HCT116 (cell line): Measurements from ENCODE around the gene GNAS-AS1. TPM values are rescaled to one million over a fixed set of nuclear protein-coding genes. Genes with fewer than 3 reads are reported as not detected.

Source experiments
- ATAC-seq: fragments of 200-7000 bp; cut with Tn5 transposase; 2 replicates; pipeline ENCODE4 v1.9.1; 2020; ENCODE audit warnings: mild to moderate bottlenecking, moderate library complexity
- BruUV-seq: library from RNA; stranded (reverse); fragments of 400-500 nt; replicated peaks from 2 replicates; lab custom pipeline; 2021; lab: Mats Ljungman, UMichigan
- CTCF ChIA-PET: fragments of 300-600 bp; sonication (Branson Sonifier 250); formaldehyde crosslinking; loops from one replicate; lab custom pipeline; 2021; ENCODE audit warnings: antibody characterized with exemption; lab: Charles Lee
- POLR2A ChIA-PET: fragments of 300-600, 350-600 bp; sonication (Branson Sonifier 250); formaldehyde crosslinking; loops from one replicate; lab custom pipeline; 2021; ENCODE audit warnings: antibody characterized with exemption; lab: Charles Lee
- RAD21 ChIA-PET, 2 experiments: fragments of 300-600 bp; sonication (Branson Sonifier 250); formaldehyde crosslinking; loops; one replicate each; lab custom pipeline; 2023; ENCODE audit warnings: low total read pairs in 2 of 2; ENCODE audit not compliant: uncharacterized antibody in 2 of 2, unreplicated experiment in 2 of 2, low non-redundant PET in 1 of 2; lab: Charles Lee
- DNase-seq: peaks from one replicate; pipeline ENCODE4 v3.0.0-alpha.2; 2010; ENCODE audit warnings: low read depth, low spot score
- H2AFZ ChIP-seq: fragments of 200-600 bp; shearing (Covaris generic), sonication (generic); 2 replicates; pipeline ENCODE4 v1.6.1; 2017; ENCODE audit warnings: low read depth, mixed run types, mixed read lengths, antibody characterized with exemption, low read length; ENCODE audit not compliant: poor library complexity, severe bottlenecking
- H3K27ac ChIP-seq: 2 replicates; pipeline ENCODE4 v1.5.1; 2012; ENCODE audit warnings: low read depth, low read length
- H3K27me3 ChIP-seq: fragments of 200-600 bp; sonication (generic); 2 replicates; pipeline ENCODE4 v1.6.1; 2016; ENCODE audit warnings: mixed run types, low read length, mixed read lengths; ENCODE audit not compliant: insufficient read depth
- H3K36me3 ChIP-seq, 2 experiments: fragments of 200-500 bp in 1 of 2; fragments of 200-600 bp in 1 of 2; sonication (Bioruptor generic) in 1 of 2; sonication (generic) in 1 of 2; 2 replicates each; pipeline versions ENCODE4 v1.5.1 to v1.6.1; 2014 to 2016; ENCODE audit warnings: low read length in 2 of 2, inconsistent platforms in 1 of 2, mixed read lengths in 1 of 2, mixed run types in 1 of 2; ENCODE audit not compliant: insufficient read depth in 2 of 2, control insufficient read depth in 1 of 2
- H3K4me1 ChIP-seq, 2 experiments: fragments of 200-600 bp in 1 of 2; sonication (generic) in 1 of 2; 2 replicates each; pipeline versions ENCODE4 v1.5.1 to v1.6.1; 2012 to 2017; ENCODE audit warnings: low read length in 2 of 2, inconsistent platforms in 1 of 2, mild to moderate bottlenecking in 1 of 2, mixed read lengths in 1 of 2, mixed run types in 1 of 2, moderate library complexity in 1 of 2; ENCODE audit not compliant: insufficient read depth in 2 of 2, control insufficient read depth in 1 of 2
- H3K4me2 ChIP-seq: fragments of 200-600 bp; sonication (generic); 2 replicates; pipeline ENCODE4 v1.6.1; 2017; ENCODE audit warnings: mixed run types, low read length, mixed read lengths
- H3K4me3 ChIP-seq, 2 experiments: fragments of 200-600 bp in 1 of 2; sonication (generic) in 1 of 2; replicated peaks in 1 of 2; 2 replicates each; pipeline ENCODE4 v1.5.1; 2011 to 2016; ENCODE audit warnings: low read length in 2 of 2, control low read depth in 1 of 2, low read depth in 1 of 2, mild to moderate bottlenecking in 1 of 2, mixed read lengths in 1 of 2, mixed run types in 1 of 2
- H3K79me2 ChIP-seq: fragments of 200-600 bp; sonication (generic); 2 replicates; pipeline ENCODE4 v1.6.1; 2017; ENCODE audit warnings: mild to moderate bottlenecking, mixed run types, low read length, moderate library complexity, mixed read lengths; ENCODE audit not compliant: insufficient read depth
- H3K9ac ChIP-seq: fragments of 200-600 bp; sonication (generic); 2 replicates; pipeline ENCODE4 v1.6.1; 2016; ENCODE audit warnings: low read length, mixed read lengths
- H3K9me2 ChIP-seq: fragments of 200-600 bp; sonication (generic), shearing (Covaris generic); 2 replicates; pipeline ENCODE4 v1.6.1; 2017; ENCODE audit warnings: mixed run types, mild to moderate bottlenecking, moderate library complexity; ENCODE audit not compliant: insufficient read depth
- H3K9me3 ChIP-seq, 2 experiments: fragments of 200-500 bp in 1 of 2; fragments of 200-600 bp in 1 of 2; sonication (Bioruptor generic) in 1 of 2; sonication (generic) in 1 of 2; 2 replicates each; pipeline ENCODE4 v1.6.1; 2014 to 2017; ENCODE audit warnings: low read length in 2 of 2, mixed read lengths in 2 of 2, inconsistent platforms in 1 of 2, low read depth in 1 of 2, mild to moderate bottlenecking in 1 of 2, mixed run types in 1 of 2, moderate library complexity in 1 of 2; ENCODE audit not compliant: control insufficient read depth in 1 of 2, insufficient read depth in 1 of 2
- H4K20me1 ChIP-seq: fragments of 200-600 bp; sonication (generic), shearing (Covaris generic); 2 replicates; pipeline ENCODE4 v1.6.1; 2017; ENCODE audit warnings: mixed run types, mild to moderate bottlenecking, moderate library complexity; ENCODE audit not compliant: insufficient read depth
- CBX3 ChIP-seq: IDR thresholded peaks from 2 replicates; pipeline ENCODE4 v1.6.1; 2012; ENCODE audit warnings: low read depth
- CEBPB ChIP-seq: IDR thresholded peaks from 2 replicates; pipeline ENCODE4 v1.6.1; 2012; ENCODE audit warnings: low read depth
- CTCF ChIP-seq, 3 experiments: fragments of 200-600 bp in 1 of 3; sonication (generic) in 1 of 3; IDR thresholded peaks in 2 of 3; conservative IDR thresholded peaks in 1 of 3; 2 replicates each; pipeline ENCODE4 v1.5.1; 2012 to 2017; ENCODE audit warnings: low read depth in 2 of 3, low read length in 2 of 3, antibody characterized with exemption in 1 of 3, borderline replicate concordance in 1 of 3, control low read depth in 1 of 3, mild to moderate bottlenecking in 1 of 3, mixed read lengths in 1 of 3, mixed run types in 1 of 3, moderate library complexity in 1 of 3; ENCODE audit not compliant: insufficient read depth in 1 of 3
- EGR1 ChIP-seq: IDR thresholded peaks from 2 replicates; pipeline ENCODE4 v1.6.1; 2012; ENCODE audit warnings: low read depth
- ELF1 ChIP-seq: IDR thresholded peaks from 2 replicates; pipeline ENCODE4 v1.6.1; 2012; ENCODE audit warnings: low read depth, borderline replicate concordance
- EZH2 ChIP-seq: fragments of 200-600 bp; sonication (generic); IDR thresholded peaks from 2 replicates; pipeline ENCODE4 v1.6.1; 2017; ENCODE audit warnings: antibody characterized with exemption, mixed run types
- EZH2phosphoT487 ChIP-seq: fragments of 200-600 bp; IDR thresholded peaks from 2 replicates; pipeline ENCODE4 v1.6.1; 2018; ENCODE audit warnings: antibody characterized with exemption, borderline replicate concordance
- JUND ChIP-seq: IDR thresholded peaks from 2 replicates; pipeline ENCODE4 v1.6.1; 2012
- MAX ChIP-seq: IDR thresholded peaks from 2 replicates; pipeline ENCODE4 v1.6.1; 2012
- POLR2A ChIP-seq: IDR thresholded peaks from 2 replicates; pipeline ENCODE4 v1.7.0; 2011; ENCODE audit warnings: borderline replicate concordance; ENCODE audit not compliant: insufficient read depth, insufficient read length; ENCODE audit errors: extremely low read depth
- REST ChIP-seq: IDR thresholded peaks from 2 replicates; pipeline ENCODE4 v1.6.1; 2012; ENCODE audit warnings: low read depth
- SIN3A ChIP-seq: IDR thresholded peaks from 2 replicates; pipeline ENCODE4 v1.6.1; 2012; ENCODE audit warnings: low read depth
- SRF ChIP-seq: IDR thresholded peaks from 2 replicates; pipeline ENCODE4 v1.6.1; 2012; ENCODE audit warnings: low read depth
- YY1 ChIP-seq: IDR thresholded peaks from 2 replicates; pipeline ENCODE4 v1.6.1; 2011; ENCODE audit warnings: low read length, low read depth, moderate library complexity, mild to moderate bottlenecking; ENCODE audit not compliant: insufficient replicate concordance; ENCODE audit errors: extremely low read depth
- ZBTB33 ChIP-seq: IDR thresholded peaks from 2 replicates; pipeline ENCODE4 v1.6.1; 2011; ENCODE audit warnings: mild to moderate bottlenecking, low read length, moderate library complexity; ENCODE audit not compliant: insufficient replicate concordance; ENCODE audit errors: extremely low read depth
- ZFX ChIP-seq: fragments of 450-650 bp; IDR thresholded peaks from 2 replicates; pipeline ENCODE4 v1.6.1; 2017
- ZNF274 ChIP-seq: fragments of 200-500 bp; sonication (Bioruptor generic); IDR thresholded peaks from 2 replicates; pipeline ENCODE4 v1.6.1; 2014; ENCODE audit warnings: mild to moderate bottlenecking, low read depth, low read length, inconsistent platforms
- intact Hi-C: fragments of 100-400 bp; cut with micrococcal nuclease; formaldehyde crosslinking; loops from 2 replicates; pipeline ENCODE4 v1.10.0; 2022
- total RNA-seq: library from RNA; stranded (reverse); gene quantifications from one replicate; pipeline ENCODE4 v1.2.1, GENCODE V29; 2021; ENCODE audit not compliant: unreplicated experiment

The GNAS-AS1 gene
- total RNA-seq, 1 experiment from 2014 or later, result not detected

GRCh38 chr20:58845706-58846105 lies 5.0 kb downstream of the GNAS-AS1 start:
- ChIA-PET POLR2A (interaction anchor here (0.6 kb wide), 1 partner anchor 329 kb away, joined by 3 read pairs; no protein-coding TSS in a partner anchor), CTCF (interaction anchor here (0.6 kb wide), 1 partner anchor 141 kb away, joined by 4 read pairs; no protein-coding TSS in a partner anchor), RAD21 (no interaction called here)
- H3K9me3 ChIP-seq, result no peaks in the 10 kb centered on the region
- no peaks in the 10 kb centered on the region for H4K20me1 ChIP-seq
- BruUV-seq, result no TSS peak
- H3K79me2 ChIP-seq, result no peaks in the 10 kb centered on the region
- intact Hi-C loops, result no loop called here
- H3K4me2 ChIP-seq, result no peak overlapping the region
- no peak overlapping the region for H3K9ac ChIP-seq
- no peak overlapping the region for H3K27ac ChIP-seq
- H3K27me3 ChIP-seq, result peaks cover 29% of the 10 kb centered on the region; the same call in 1 of the 2 replicates
- H3K4me3 ChIP-seq, result no peak overlapping the region
- no peak overlapping the region for H2AFZ ChIP-seq
- DNase-seq (no peak), ATAC-seq (no peak)
- no peaks in the 10 kb centered on the region for H3K9me2 ChIP-seq
- TF ChIP-seq ELF1 (no peak), CBX3 (no peak), YY1 (no peak), EZH2 (no peak), ZNF274 (no peak), JUND (no peak), MAX (no peak), POLR2A (no peak), SRF (no peak), ZFX (no peak), CTCF (IDR thresholded peaks at IDR 0.05 in 2 of 3, conservative IDR thresholded peaks at IDR 0.05 in 1 of 3; ENCODE audit: borderline replicate concordance in 1 of 3, insufficient read depth in 1 of 3, low read depth in 2 of 3, low read length in 2 of 3) (no peak), SIN3A (no peak), REST (no peak), EZH2phosphoT487 (no peak), ZBTB33 (no peak), EGR1 (no peak), CEBPB (no peak)
- no peaks in the 10 kb centered on the region for H3K4me1 ChIP-seq
- H3K36me3 ChIP-seq, result no peaks in the 10 kb centered on the region
